SH-SY5Y (cell line): ENCODE measurements around the gene GPATCH8.

ENCODE experiments used
- GATA2 ChIP-seq: IDR thresholded peaks from 2 replicates; pipeline ENCODE4 v1.6.1; 2011; ENCODE audit warnings: mild to moderate bottlenecking, low read depth, low read length
- GATA3 ChIP-seq: IDR thresholded peaks from 2 replicates; pipeline ENCODE4 v1.6.1; 2011; ENCODE audit warnings: low read depth, mild to moderate bottlenecking, low read length, moderate library complexity

DNA sequence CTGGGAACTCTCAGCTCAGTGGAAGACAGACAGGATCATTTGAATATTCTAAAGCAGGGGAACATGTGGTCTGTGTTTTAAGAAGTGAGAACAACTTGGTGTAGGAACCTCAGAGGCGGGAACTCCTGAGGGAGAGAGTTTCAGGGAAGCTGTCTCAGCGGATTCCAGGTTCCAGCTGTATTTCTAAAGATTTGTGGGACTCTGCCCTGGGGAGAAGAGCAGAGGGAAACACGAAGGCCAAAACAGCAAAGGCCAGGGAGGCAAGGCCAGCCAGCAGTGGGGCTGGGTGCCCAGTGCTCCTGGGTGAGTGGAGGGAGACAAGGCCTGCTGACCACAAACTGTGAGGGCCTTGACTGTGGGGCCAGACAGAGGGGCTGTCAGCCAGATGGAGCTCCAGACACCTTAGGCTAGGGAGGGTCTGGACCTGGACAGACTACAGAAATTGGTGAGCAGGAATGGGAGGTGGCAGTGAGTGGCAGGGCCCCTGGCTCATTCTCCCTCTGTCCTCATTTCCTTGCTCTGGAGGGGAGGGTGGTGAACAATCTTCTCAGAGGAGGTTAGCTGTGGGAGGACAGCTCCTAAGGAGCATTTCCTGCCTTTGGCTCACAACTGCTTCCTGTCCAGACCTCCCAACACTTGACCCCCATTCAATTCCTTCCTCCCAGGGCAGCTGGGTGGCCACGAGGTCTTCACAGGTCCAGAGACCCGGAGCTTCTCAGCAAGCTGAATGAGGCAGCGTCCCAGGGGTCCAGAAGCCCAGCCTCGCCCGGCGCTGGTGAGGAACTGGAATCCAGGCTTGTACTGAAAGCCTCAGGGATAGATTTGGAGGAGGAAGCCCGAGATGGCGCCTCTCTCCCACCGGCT, 33.1 kb upstream of the GPATCH8 start:
- no peak for TF ChIP-seq GATA2
- no peak for TF ChIP-seq GATA3
